Astrocyte of the spinal cord (primary cell): ENCODE results near the gene CORO6.
A peak's percentile ranks its signal among the peaks of the same experiment; 100 is the strongest.

Experiments
- DNase-seq: peaks from one replicate; pipeline ENCODE4 v3.0.0; 2011; ENCODE audit warnings: low read depth, low spot score
- H3K4me3 ChIP-seq: 2 replicates; pipeline ENCODE4 v1.5.1; 2011; ENCODE audit warnings: low read depth, mild to moderate bottlenecking, low read length, moderate library complexity
- CTCF ChIP-seq: IDR thresholded peaks from 2 replicates; pipeline ENCODE4 v1.5.1; 2012; ENCODE audit warnings: low read depth, mild to moderate bottlenecking, low read length, inconsistent platforms
- in situ Hi-C: cut with HindIII; loops from 2 replicates; pipeline ENCODE4 v1.10.0; 2017; ENCODE audit warnings: low sequenced_read_pairs

The CORO6 gene

GRCh38 chr17:29596811-29597210 lies 25.9 kb downstream of the CORO6 start:
- no peak overlapping the region for H3K4me3 ChIP-seq
- no peak for TF ChIP-seq CTCF
- DNase-seq: no peak
- in situ Hi-C loops: no loop called here

- DNase-seq: no peak
- no peak for TF ChIP-seq CTCF
- in situ Hi-C loops: no loop called here
- H3K4me3 ChIP-seq: no peak overlapping the region
Measured at GRCh38 chr17:29595943-29596774, 26.6 kb downstream of the CORO6 start.

GRCh38 chr17:29595107-29595942 lies 27.4 kb downstream of the CORO6 start:
- no peak overlapping the region for H3K4me3 ChIP-seq
- no peak for TF ChIP-seq CTCF
- peak; percentile 38 for DNase-seq
- in situ Hi-C loops: no loop called here

- no peak for DNase-seq
- no peak overlapping the region for H3K4me3 ChIP-seq
- no peak for TF ChIP-seq CTCF
- in situ Hi-C loops: no loop called here
Measured at GRCh38 chr17:29594519-29595090, 28.1 kb downstream of the CORO6 start.

DNA sequence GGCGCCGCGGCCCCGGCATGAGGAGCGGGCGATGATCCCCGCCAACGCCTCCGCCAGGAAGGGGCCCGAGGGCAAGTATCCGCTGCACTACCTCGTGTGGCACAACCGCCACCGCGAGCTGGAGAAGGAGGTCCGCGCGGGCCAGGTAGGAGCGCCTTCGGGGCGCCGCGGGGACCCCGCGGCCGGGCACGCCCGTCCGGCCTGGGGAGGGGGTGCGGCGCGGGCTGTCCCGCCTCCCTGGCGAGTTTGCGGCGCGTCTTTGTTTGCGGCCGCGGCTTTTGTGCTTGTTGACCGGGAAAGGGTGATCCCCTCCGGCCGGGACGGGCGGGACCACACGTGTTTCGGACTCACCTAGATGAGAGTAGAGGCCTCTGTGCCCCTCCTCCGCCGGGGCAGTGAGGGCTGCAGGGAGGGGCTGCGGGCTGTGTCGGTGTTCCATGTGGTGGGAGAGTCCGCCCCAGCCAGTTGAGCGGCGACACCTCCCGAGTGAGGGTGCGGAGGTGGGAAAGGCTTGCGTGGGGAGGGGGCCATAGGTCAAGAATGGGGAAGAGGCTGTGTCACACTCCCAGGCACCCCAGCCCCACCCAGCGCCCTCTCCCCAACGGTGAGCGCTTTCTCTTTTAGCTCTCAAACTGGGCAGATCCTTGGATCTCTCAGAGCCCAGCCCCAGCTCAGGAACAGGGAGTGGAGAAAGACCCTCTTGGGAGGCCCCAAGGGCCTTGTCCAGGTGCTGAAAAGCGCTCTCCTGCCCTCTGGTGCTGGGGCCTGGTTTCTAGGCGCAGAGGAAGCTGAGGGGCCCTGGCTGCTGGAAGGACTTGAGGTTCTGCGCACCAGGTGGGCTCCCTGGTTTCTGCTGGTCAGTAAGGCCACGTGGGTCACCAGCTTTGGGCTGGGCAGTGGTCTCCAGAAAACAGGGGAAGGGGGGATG lies 28.9 kb downstream of the CORO6 start:
- in situ Hi-C loops: no loop called here
- DNase-seq: peak; percentile 22
- H3K4me3 ChIP-seq: peak overlapping the region; percentile 54
- peak; percentile 29 for TF ChIP-seq CTCF
